ENCODE data around the gene HJURP.

DNA sequence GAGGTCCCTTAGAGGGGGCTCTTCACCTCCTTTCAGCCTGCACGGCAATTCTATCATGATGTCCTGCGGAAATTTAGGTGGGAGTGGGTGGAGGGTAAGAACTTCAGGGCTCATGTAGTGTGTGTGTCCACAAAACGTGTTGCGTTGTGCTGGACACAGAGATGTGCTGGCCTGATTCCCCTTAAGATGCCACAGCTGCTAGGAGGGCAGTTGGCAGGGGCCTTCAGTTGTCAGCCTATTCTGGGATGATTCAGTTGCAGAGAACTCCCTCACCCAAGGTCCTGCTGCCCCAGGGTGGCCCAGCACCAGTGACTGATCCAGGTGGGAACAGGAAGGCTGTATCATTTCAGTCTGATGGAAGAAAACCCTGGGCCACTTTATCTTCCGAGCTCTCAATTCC lies 1.0 kb upstream of the HJURP start:
- TF ChIP-seq, protein P1, sequence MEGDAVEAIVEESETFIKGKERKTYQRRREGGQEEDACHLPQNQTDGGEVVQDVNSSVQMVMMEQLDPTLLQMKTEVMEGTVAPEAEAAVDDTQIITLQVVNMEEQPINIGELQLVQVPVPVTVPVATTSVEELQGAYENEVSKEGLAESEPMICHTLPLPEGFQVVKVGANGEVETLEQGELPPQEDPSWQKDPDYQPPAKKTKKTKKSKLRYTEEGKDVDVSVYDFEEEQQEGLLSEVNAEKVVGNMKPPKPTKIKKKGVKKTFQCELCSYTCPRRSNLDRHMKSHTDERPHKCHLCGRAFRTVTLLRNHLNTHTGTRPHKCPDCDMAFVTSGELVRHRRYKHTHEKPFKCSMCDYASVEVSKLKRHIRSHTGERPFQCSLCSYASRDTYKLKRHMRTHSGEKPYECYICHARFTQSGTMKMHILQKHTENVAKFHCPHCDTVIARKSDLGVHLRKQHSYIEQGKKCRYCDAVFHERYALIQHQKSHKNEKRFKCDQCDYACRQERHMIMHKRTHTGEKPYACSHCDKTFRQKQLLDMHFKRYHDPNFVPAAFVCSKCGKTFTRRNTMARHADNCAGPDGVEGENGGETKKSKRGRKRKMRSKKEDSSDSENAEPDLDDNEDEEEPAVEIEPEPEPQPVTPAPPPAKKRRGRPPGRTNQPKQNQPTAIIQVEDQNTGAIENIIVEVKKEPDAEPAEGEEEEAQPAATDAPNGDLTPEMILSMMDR (IDR thresholded peaks at IDR 0.05; ENCODE audit: extremely low read depth in 1 of 2, insufficient read depth in 1 of 2, low read depth in 1 of 2, low read length in 2 of 2), result no peak
- no peak for TF ChIP-seq POLR2A (IDR thresholded peaks at IDR 0.05; ENCODE audit: low read depth, low read length)
- TF ChIP-seq EZH2 (IDR thresholded peaks at IDR 0.05; ENCODE audit: borderline replicate concordance, low read depth, low read length, severe bottlenecking), result no peak
- no peak for TF ChIP-seq FOS (IDR thresholded peaks at IDR 0.05; ENCODE audit: borderline replicate concordance, insufficient read depth, low read length)
- no peak for TF ChIP-seq MYC (IDR thresholded peaks at IDR 0.05; ENCODE audit: low read depth, low read length)
- TF ChIP-seq, protein P2, sequence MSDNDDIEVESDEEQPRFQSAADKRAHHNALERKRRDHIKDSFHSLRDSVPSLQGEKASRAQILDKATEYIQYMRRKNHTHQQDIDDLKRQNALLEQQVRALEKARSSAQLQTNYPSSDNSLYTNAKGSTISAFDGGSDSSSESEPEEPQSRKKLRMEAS (IDR thresholded peaks at IDR 0.05; ENCODE audit: insufficient read depth, insufficient read length), result no peak
- no peak for TF ChIP-seq POLR2AphosphoS5 (IDR thresholded peaks at IDR 0.05; ENCODE audit: insufficient read depth, low read depth, low read length)
- no peak for TF ChIP-seq JUN (IDR thresholded peaks at IDR 0.05; ENCODE audit: borderline replicate concordance, insufficient read depth, insufficient read length, low read depth)
